ENCODE data around the gene LILRB4. TPM values are rescaled to one million over a fixed set of nuclear protein-coding genes. Genes with fewer than 3 reads are reported as not detected.

LILRB4 gene
- not detected in 3 replicates for total RNA-seq
- long read RNA-seq = 0 reads

GRCh38 chr19:54662730-54663129, at the start of gene LILRB4:
Gene LILRB4 (plus strand): TSS chr19:54662985. CDS start chr19:54663034, 49 bp downstream.
- H3K36me3 Mint-ChIP-seq (ENCODE audit: low read depth) = no peaks in the 10 kb centered on the region
- H3K4me1 Mint-ChIP-seq (ENCODE audit: low read depth) = no peaks in the 10 kb centered on the region
- H3K27me3 Mint-ChIP-seq (ENCODE audit: low read depth) = no peaks in the 10 kb centered on the region
- no peak for TF ChIP-seq CTCF (IDR thresholded peaks at IDR 0.05)
- peaks cover 31% of the 10 kb centered on the region for H3K9me3 Mint-ChIP-seq (ENCODE audit: low read depth)
- H3K27ac Mint-ChIP-seq (ENCODE audit: unreplicated experiment) = no peak within 1 kb of the TSS
- DNase-seq (ENCODE audit: low spot score) = no peak
- no peak within 1 kb of the TSS for H3K4me3 Mint-ChIP-seq (ENCODE audit: unreplicated experiment)

GRCh38 chr19:54614726-54615125, 48.1 kb upstream of the LILRB4 start:
- no peak overlapping the region for H3K27ac Mint-ChIP-seq (ENCODE audit: unreplicated experiment)
- no peak for TF ChIP-seq CTCF (IDR thresholded peaks at IDR 0.05)
- H3K4me3 Mint-ChIP-seq (ENCODE audit: unreplicated experiment) = no peak overlapping the region
- peaks cover 52% of the 10 kb centered on the region for H3K9me3 Mint-ChIP-seq (ENCODE audit: low read depth)
- no peaks in the 10 kb centered on the region for H3K4me1 Mint-ChIP-seq (ENCODE audit: low read depth)
- H3K27me3 Mint-ChIP-seq (ENCODE audit: low read depth) = no peaks in the 10 kb centered on the region
- no peaks in the 10 kb centered on the region for H3K36me3 Mint-ChIP-seq (ENCODE audit: low read depth)
- no peak for DNase-seq (ENCODE audit: low spot score)

- Mint-ChIP-seq H3K36me3 (ENCODE audit: low read depth) (no peaks in the 10 kb centered on the region), H3K4me3 (ENCODE audit: unreplicated experiment) (no peak overlapping the region), H3K4me1 (ENCODE audit: low read depth) (no peaks in the 10 kb centered on the region), H3K27ac (ENCODE audit: unreplicated experiment) (no peak overlapping the region), H3K27me3 (ENCODE audit: low read depth) (no peaks in the 10 kb centered on the region), H3K9me3 (ENCODE audit: low read depth) (peaks cover 47% of the 10 kb centered on the region)
- TF ChIP-seq CTCF (IDR thresholded peaks at IDR 0.05) = no peak
- DNase-seq (ENCODE audit: low spot score) = no peak
These were observed 46.7 kb upstream of the LILRB4 start for GRCh38 chr19:54616057-54616456.

- H3K4me1 Mint-ChIP-seq (ENCODE audit: low read depth) = no peaks in the 10 kb centered on the region
- H3K36me3 Mint-ChIP-seq (ENCODE audit: low read depth) = no peaks in the 10 kb centered on the region
- H3K4me3 Mint-ChIP-seq (ENCODE audit: unreplicated experiment) = no peak overlapping the region
- no peak for TF ChIP-seq CTCF (IDR thresholded peaks at IDR 0.05)
- H3K27ac Mint-ChIP-seq (ENCODE audit: unreplicated experiment) = peak overlapping the region; percentile 50
- no peak for DNase-seq (ENCODE audit: low spot score)
- no peaks in the 10 kb centered on the region for H3K27me3 Mint-ChIP-seq (ENCODE audit: low read depth)
- peaks cover 47% of the 10 kb centered on the region for H3K9me3 Mint-ChIP-seq (ENCODE audit: low read depth)
These were observed 45.8 kb upstream of the LILRB4 start for GRCh38 chr19:54616821-54617560.

- H3K36me3 Mint-ChIP-seq (ENCODE audit: low read depth) = no peaks in the 10 kb centered on the region
- H3K27ac Mint-ChIP-seq (ENCODE audit: unreplicated experiment) = no peak overlapping the region
- TF ChIP-seq CTCF (IDR thresholded peaks at IDR 0.05) = no peak
- H3K4me3 Mint-ChIP-seq (ENCODE audit: unreplicated experiment) = no peak overlapping the region
- H3K9me3 Mint-ChIP-seq (ENCODE audit: low read depth) = peaks cover 40% of the 10 kb centered on the region
- H3K27me3 Mint-ChIP-seq (ENCODE audit: low read depth) = no peaks in the 10 kb centered on the region
- H3K4me1 Mint-ChIP-seq (ENCODE audit: low read depth) = no peaks in the 10 kb centered on the region
- DNase-seq (ENCODE audit: low spot score) = no peak
These were observed 42.3 kb upstream of the LILRB4 start for GRCh38 chr19:54620464-54620863.

All from chondrocyte (in vitro differentiated cells).